ENCODE measurements around the gene KRTAP19-3. TPM values are rescaled to one million over a fixed set of nuclear protein-coding genes. Genes with fewer than 3 reads are reported as not detected.

KRTAP19-3 gene
- total and polyA plus RNA-seq, 2 of the 8 experiments (the other 6 are each of a cell fraction or from before 2014, with no cell fraction given), result not detected

- TF ChIP-seq RNF2 (IDR thresholded peaks at IDR 0.05; ENCODE audit: borderline replicate concordance, low read depth, low read length, missing control alignments, poor library complexity, severe bottlenecking) (no peak), HDAC6 (IDR thresholded peaks at IDR 0.05; ENCODE audit: low read depth, low read length) (no peak)
These were observed 11.7 kb downstream of the KRTAP19-3 start, which contains the start of gene KRTAP19-1 (continued) for GRCh38 chr21:30480145-30480544.

Measured in H1 (cell line).